GM12872 (cell line): ENCODE measurements around the gene USP6.

Experiments used
- CTCF ChIP-seq: IDR thresholded peaks from 3 replicates; pipeline ENCODE4 v1.5.1; 2011; ENCODE audit warnings: low read depth, mild to moderate bottlenecking, low read length, moderate library complexity; ENCODE audit not compliant: insufficient read depth

Gene USP6

GRCh38 chr17:5198472-5198871, 82.6 kb downstream of the USP6 start:
- TF ChIP-seq CTCF, result 0 out of 3 replicates have a peak, but pooled peaks have one; percentile 17

GRCh38 chr17:5200360-5200759, 84.5 kb downstream of the USP6 start:
- TF ChIP-seq CTCF, result no peak

- no peak for TF ChIP-seq CTCF
Measured at GRCh38 chr17:5201011-5201410, 85.2 kb downstream of the USP6 start.

- TF ChIP-seq CTCF, result no peak
Measured at GRCh38 chr17:5203178-5203907, 87.5 kb downstream of the USP6 start.

GRCh38 chr17:5203908-5204294, 88.1 kb downstream of the USP6 start:
- TF ChIP-seq CTCF, result no peak

- no peak for TF ChIP-seq CTCF
Measured at GRCh38 chr17:5209396-5209795, 93.6 kb downstream of the USP6 start.

- no peak for TF ChIP-seq CTCF
Measured at GRCh38 chr17:5210091-5210490, 94.3 kb downstream of the USP6 start.
